Pancreas (tissue), 10 donors: ENCODE data around the gene NLGN4Y. TPM values are rescaled to one million over a fixed set of nuclear protein-coding genes. Genes with fewer than 3 reads are reported as not detected.

Experiments
- ATAC-seq, 4 donors: fragments of 200-7000 bp; cut with Tn5 transposase; one replicate each; pipeline versions ENCODE4 v1.8.0 to v1.9.1; 2020; ENCODE audit warnings: mild to moderate bottlenecking in 4 of 4, moderate library complexity in 4 of 4
- DNase-seq, 6 donors: peaks; one replicate each; pipeline ENCODE4 v3.0.0-alpha.2; 2020
- FAIRE-seq: peaks from 2 replicates; lab custom pipeline; 2012; peaks lifted over from hg19 to GRCh38; lab: Jason Lieb, UNC
- H3K27ac ChIP-seq, 4 donors: fragments of 200-600 bp; sonication (generic); 1 replicate in 3 of 4; 2 replicates in 1 of 4; pipeline versions ENCODE4 v1.5.0 to v1.8.0; 2020
- H3K27me3 ChIP-seq, 4 donors: fragments of 200-600 bp; one replicate each; pipeline ENCODE4 v1.8.0; 2021
- H3K36me3 ChIP-seq, 3 donors: fragments of 200-600 bp; sonication (generic) in 1 of 3; one replicate each; pipeline versions ENCODE4 v1.5.0 to v1.8.0; 2020 to 2021
- H3K4me1 ChIP-seq, 3 donors: fragments of 200-600 bp; one replicate each; pipeline ENCODE4 v1.8.0; 2021
- H3K4me3 ChIP-seq, 4 donors: fragments of 200-600 bp; sonication (generic) in 2 of 4; one replicate each; pipeline versions ENCODE4 v1.5.0 to v1.8.0; 2020 to 2021
- H3K9me3 ChIP-seq, 4 donors: fragments of 200-600 bp; one replicate each; pipeline ENCODE4 v1.8.0; 2021
- CTCF ChIP-seq, 4 donors: fragments of 200-600 bp; sonication (generic) in 3 of 4; IDR thresholded peaks; one replicate each; pipeline versions ENCODE4 v1.5.0 to v1.8.0; 2021; ENCODE audit warnings: antibody characterized with exemption in 4 of 4
- WGBS, 2 donors: extraction: QIAGEN DNeasy Blood & Tissue Kit; methylation state at CpG; one replicate each; pipeline ENCODE4 v1.1.7; 2013; 5-methylcytosine and 5-hydroxymethylcytosine counted together
- intact Hi-C, 3 donors: fragments of 100-400 bp; cut with DNase I; formaldehyde crosslinking; loops; one replicate each; pipeline versions ENCODE4 v1.11.1 to v1.14.2; 2022
- polyA plus RNA-seq, 2 donors: library from polyadenylated mRNA; stranded (reverse); fragments of 200-250 nt; gene quantifications; one replicate each; pipeline ENCODE4 v1.2.3, GENCODE V29; 2013
- total RNA-seq, 6 donors: library from RNA; stranded (reverse); fragmentation: NEBNext Ultra II Directional in 4 of 6; extraction: Animal tissue kit (Norgen Biotek cat#: 25700) in 4 of 6; gene quantifications; one replicate each; pipeline versions ENCODE4 v1.2.1 to v1.2.4, GENCODE V29; 2021 to 2023
- donor health status: healthy with polysubstance abuse.
- donor health status: DM: no; HTN: no; CAD: no; lungs with moderate emphysema.
- donor health status: DM: no; HTN: no; CAD: no.
- donor health status: control.
- donor health status: control.
- donor health status: Bipolar disorder and iron deficiency.
- donor health status: DM: yes; HTN: yes; CAD: no.
- donor health status: DM: no; HTN: no; CAD: no.
- donor health status: DM: no; HTN: no; CAD: no.
- donor health status: DM: yes; HTN: yes; CAD: no.

The NLGN4Y gene
- total and polyA plus RNA-seq, 8 donors, result 2.3 to 2.5 TPM; not detected in 6

- Histone ChIP-seq H3K27me3 (no peaks in the 10 kb centered on the region), H3K36me3 (no peaks in the 10 kb centered on the region), H3K4me3 (no peak overlapping the region), H3K27ac (no peak overlapping the region), H3K4me1 (no peaks in the 10 kb centered on the region), H3K9me3 (no peaks in the 10 kb centered on the region)
- DNase-seq (no peak), FAIRE-seq (no peak), ATAC-seq (no peak)
- intact Hi-C loops, result no loop called here
- no peak for TF ChIP-seq CTCF (IDR thresholded peaks at IDR 0.05)
- WGBS, 2 donors, result 44% methylated on average over 2 of the region's 2 CpGs; no CpG with 5 or more reads in 1 of the 2 donors
These were observed 276.8 kb downstream of the NLGN4Y start for GRCh38 chrY:14801096-14801495.

- no peak overlapping the region for H3K27ac ChIP-seq
- no peak for TF ChIP-seq CTCF (IDR thresholded peaks at IDR 0.05)
- H3K9me3 ChIP-seq, result no peaks in the 10 kb centered on the region
- FAIRE-seq, result no peak
- intact Hi-C loops, result no loop called here
- no peak for DNase-seq
- no peaks in the 10 kb centered on the region for H3K36me3 ChIP-seq
- 77% methylated on average over 3 of the region's 3 CpGs; no CpG with 5 or more reads in 1 of the 2 donors for WGBS, 2 donors
- no peak for ATAC-seq
- H3K27me3 ChIP-seq, result no peaks in the 10 kb centered on the region
- H3K4me3 ChIP-seq, result no peak overlapping the region
- H3K4me1 ChIP-seq, result no peaks in the 10 kb centered on the region
These were observed 277.8 kb downstream of the NLGN4Y start for GRCh38 chrY:14802125-14802524.

GRCh38 chrY:14804041-14804440, 279.7 kb downstream of the NLGN4Y start:
- H3K4me3 ChIP-seq, result no peak overlapping the region
- no peak for DNase-seq
- no peaks in the 10 kb centered on the region for H3K9me3 ChIP-seq
- H3K4me1 ChIP-seq, result no peaks in the 10 kb centered on the region
- H3K27ac ChIP-seq, result no peak overlapping the region
- intact Hi-C loops, result no loop called here
- FAIRE-seq, result no peak
- no peaks in the 10 kb centered on the region for H3K36me3 ChIP-seq
- no peaks in the 10 kb centered on the region for H3K27me3 ChIP-seq
- ATAC-seq, result no peak
- no peak for TF ChIP-seq CTCF (IDR thresholded peaks at IDR 0.05)

GRCh38 chrY:14818452-14818851, 294.1 kb downstream of the NLGN4Y start:
- Histone ChIP-seq H3K4me1 (no peaks in the 10 kb centered on the region), H3K36me3 (no peaks in the 10 kb centered on the region), H3K9me3 (no peaks in the 10 kb centered on the region), H3K27me3 (no peaks in the 10 kb centered on the region), H3K27ac (no peak overlapping the region), H3K4me3 (no peak overlapping the region)
- no peak for TF ChIP-seq CTCF (IDR thresholded peaks at IDR 0.05)
- FAIRE-seq, result no peak
- ATAC-seq, result no peak
- DNase-seq, result no peak
- intact Hi-C loops, result no loop called here

- intact Hi-C loops, result no loop called here
- Histone ChIP-seq H3K9me3 (no peaks in the 10 kb centered on the region), H3K27ac (no peak overlapping the region), H3K4me1 (no peaks in the 10 kb centered on the region), H3K4me3 (no peak overlapping the region), H3K36me3 (no peaks in the 10 kb centered on the region), H3K27me3 (no peaks in the 10 kb centered on the region)
- FAIRE-seq, result no peak
- WGBS, 2 donors, result 52% methylated on average over 2 of the region's 2 CpGs; no CpG with 5 or more reads in 1 of the 2 donors
- TF ChIP-seq CTCF (IDR thresholded peaks at IDR 0.05), result no peak
- DNase-seq, result no peak
- ATAC-seq, result no peak
These were observed 297.9 kb downstream of the NLGN4Y start for GRCh38 chrY:14822201-14822600.
